HAP-1 (cell line): ENCODE data around the gene PRICKLE4.

ENCODE experiments used
- DNase-seq, 2 experiments: peaks; one replicate each; pipeline ENCODE4 v3.0.0-alpha.2; 2016 to 2020; ENCODE audit warnings: low spot score in 2 of 2
- H3K27me3 ChIP-seq: fragments of 250-450 bp; sonication (Bioruptor Pico); 2 replicates; pipeline ENCODE4 v1.5.1; 2020; ENCODE audit warnings: low read depth, mild to moderate bottlenecking, moderate library complexity
- H3K36me3 ChIP-seq: fragments of 250-450 bp; sonication (Bioruptor Pico); replicated peaks from 2 replicates; pipeline ENCODE4 v1.5.1; 2020; ENCODE audit warnings: mild to moderate bottlenecking
- H3K4me1 ChIP-seq: fragments of 250-450 bp; sonication (Bioruptor Pico); 2 replicates; pipeline ENCODE4 v1.5.1; 2020; ENCODE audit warnings: mild to moderate bottlenecking
- H3K4me3 ChIP-seq: fragments of 250-450 bp; sonication (Bioruptor Pico); 2 replicates; pipeline ENCODE4 v1.5.1; 2020; ENCODE audit warnings: mild to moderate bottlenecking, moderate library complexity
- H3K9me3 ChIP-seq: fragments of 250-450 bp; sonication (Bioruptor Pico); 2 replicates; pipeline ENCODE4 v1.5.1; 2020; ENCODE audit warnings: mild to moderate bottlenecking, moderate library complexity
- in situ Hi-C: fragments of 300-500 bp; cut with MboI; formaldehyde crosslinking; loops from 3 replicates; pipeline ENCODE4 v1.14.3; 2020; ENCODE audit warnings: low sequenced_read_pairs, inconsistent platforms, mixed read lengths

The PRICKLE4 gene

DNA sequence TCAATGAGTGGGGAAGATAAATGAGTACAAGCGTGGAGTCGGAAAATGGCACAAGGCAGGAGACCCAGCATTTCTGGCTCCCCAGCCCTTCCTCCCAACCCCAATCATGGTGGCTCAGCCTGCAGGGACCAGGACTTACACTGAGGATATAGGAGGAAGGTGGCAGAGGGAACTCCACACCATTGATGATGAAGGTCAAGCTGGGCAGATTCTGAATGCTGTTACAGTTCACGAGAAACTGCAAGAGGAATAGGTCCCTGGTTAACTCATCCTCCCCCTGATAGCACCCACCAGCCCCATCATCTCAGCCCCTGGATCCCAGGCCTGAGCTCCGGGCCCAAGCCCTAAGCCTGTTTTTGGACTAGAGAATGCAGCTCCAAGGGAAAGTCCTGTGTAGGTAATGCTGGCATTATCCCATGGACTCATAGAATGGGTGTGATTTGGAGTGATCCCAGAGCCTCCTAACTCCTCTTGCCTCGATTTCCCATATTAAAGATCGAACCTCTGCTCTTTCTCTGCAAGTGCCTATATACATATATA is 42.9 kb upstream of the PRICKLE4 start:
- Histone ChIP-seq H3K4me3 (no peak overlapping the region), H3K36me3 (no peaks in the 10 kb centered on the region), H3K4me1 (peaks cover 5% of the 10 kb centered on the region), H3K27me3 (no peaks in the 10 kb centered on the region), H3K9me3 (no peaks in the 10 kb centered on the region)
- in situ Hi-C loops, result no loop called here
- no peak for DNase-seq

GRCh38 chr6:41739041-41739440 is 41.5 kb upstream of the PRICKLE4 start:
- DNase-seq, result no peak
- Histone ChIP-seq H3K4me3 (no peak overlapping the region), H3K27me3 (no peaks in the 10 kb centered on the region), H3K36me3 (no peaks in the 10 kb centered on the region), H3K9me3 (no peaks in the 10 kb centered on the region), H3K4me1 (peaks cover 5% of the 10 kb centered on the region)
- in situ Hi-C loops, result no loop called here

DNA sequence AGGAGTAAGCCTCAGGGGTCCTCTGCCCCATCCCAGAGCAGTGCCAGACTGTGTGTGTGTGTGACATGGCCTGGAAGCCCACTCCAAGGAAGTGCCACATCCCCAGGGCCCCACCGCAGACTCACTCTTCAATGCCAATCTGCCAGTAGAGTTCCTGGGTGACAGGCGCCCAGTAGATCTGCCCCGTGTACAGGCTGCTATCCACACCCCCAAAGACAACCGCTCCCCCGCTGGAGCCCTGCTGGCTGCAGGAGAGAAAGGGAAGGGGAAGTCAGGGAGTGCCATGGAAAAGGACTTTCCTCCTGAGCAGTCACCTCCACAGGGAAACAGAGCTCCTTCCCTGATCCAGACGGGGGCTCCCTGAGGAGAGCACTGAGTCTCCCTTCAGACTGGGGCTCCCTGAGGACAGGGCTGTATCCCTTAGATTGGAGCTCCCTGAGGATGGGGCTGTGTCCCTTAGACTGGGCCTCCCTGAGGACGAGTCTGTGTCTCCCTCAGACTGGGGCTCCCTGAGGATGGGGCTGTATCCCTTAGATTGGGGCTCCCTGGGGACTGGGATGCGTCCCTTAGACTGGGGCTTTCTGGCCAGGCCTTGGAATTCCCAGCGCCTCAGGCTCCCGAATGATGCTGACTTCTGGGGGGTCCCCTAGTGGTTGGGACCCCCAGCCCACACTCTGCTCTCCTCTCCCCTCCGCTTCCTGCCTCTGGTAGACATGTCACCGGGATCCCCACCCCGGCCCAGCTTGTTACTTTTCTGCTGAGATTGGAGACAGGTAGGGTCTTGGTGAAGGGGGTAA is 40.0 kb upstream of the PRICKLE4 start:
- no peak overlapping the region for H3K4me3 ChIP-seq
- no peaks in the 10 kb centered on the region for H3K9me3 ChIP-seq
- in situ Hi-C loops, result no loop called here
- peaks cover 5% of the 10 kb centered on the region for H3K4me1 ChIP-seq
- H3K36me3 ChIP-seq, result no peaks in the 10 kb centered on the region
- no peaks in the 10 kb centered on the region for H3K27me3 ChIP-seq
- no peak for DNase-seq

GRCh38 chr6:41741625-41742490 is 38.7 kb upstream of the PRICKLE4 start:
- H3K9me3 ChIP-seq, result no peaks in the 10 kb centered on the region
- H3K36me3 ChIP-seq, result no peaks in the 10 kb centered on the region
- no peak overlapping the region for H3K4me3 ChIP-seq
- in situ Hi-C loops, result no loop called here
- H3K4me1 ChIP-seq, result no peaks in the 10 kb centered on the region
- no peaks in the 10 kb centered on the region for H3K27me3 ChIP-seq
- DNase-seq, result no peak

DNA sequence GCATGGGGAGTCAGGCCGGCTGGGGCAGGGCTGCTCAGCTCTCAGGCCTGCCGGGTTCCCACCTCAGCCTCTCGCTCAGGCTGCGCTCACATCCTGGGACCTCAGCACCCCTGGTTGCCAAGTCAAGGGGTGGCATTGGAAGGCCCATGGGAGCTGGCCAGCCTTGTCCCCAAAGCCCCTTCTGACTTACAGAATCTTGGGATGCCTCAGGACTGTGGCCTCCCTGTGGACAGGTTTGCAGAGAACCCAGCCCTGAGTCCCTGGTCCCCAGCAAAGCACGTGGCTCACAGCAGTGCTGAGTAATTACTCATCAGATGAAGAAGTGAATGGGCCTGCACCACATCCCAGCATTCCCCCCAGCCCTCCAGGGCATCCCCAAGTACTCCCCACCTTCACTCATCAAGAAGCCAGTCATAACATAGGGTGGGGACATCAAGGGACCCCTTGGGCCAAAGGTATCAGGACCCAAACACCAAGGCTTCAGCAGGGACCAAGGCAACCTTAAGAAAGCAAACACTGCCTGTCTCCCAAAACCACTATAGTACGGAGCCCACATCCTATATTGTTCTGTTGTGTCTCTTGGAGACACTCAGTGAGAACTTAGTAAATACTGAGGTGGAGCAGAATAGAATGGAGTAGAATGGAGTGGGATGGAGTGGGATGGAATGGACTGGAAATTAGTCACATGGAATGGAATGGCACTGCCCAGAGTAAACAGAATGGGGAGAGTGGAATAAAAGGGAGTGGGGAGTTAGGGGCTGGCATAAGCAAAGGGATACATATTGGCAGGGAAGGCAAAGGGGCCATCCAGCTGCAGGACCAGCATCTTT is 37.0 kb upstream of the PRICKLE4 start:
- Histone ChIP-seq H3K4me3 (no peak overlapping the region), H3K27me3 (no peaks in the 10 kb centered on the region), H3K4me1 (no peaks in the 10 kb centered on the region), H3K36me3 (no peaks in the 10 kb centered on the region), H3K9me3 (no peaks in the 10 kb centered on the region)
- DNase-seq, result no peak
- in situ Hi-C loops, result no loop called here

- no peak for DNase-seq
- Histone ChIP-seq H3K27me3 (no peaks in the 10 kb centered on the region), H3K4me3 (no peak overlapping the region), H3K4me1 (no peaks in the 10 kb centered on the region), H3K36me3 (no peaks in the 10 kb centered on the region), H3K9me3 (no peaks in the 10 kb centered on the region)
- in situ Hi-C loops, result no loop called here
Observed at GRCh38 chr6:41744236-41744787, 36.3 kb upstream of the PRICKLE4 start.

DNA sequence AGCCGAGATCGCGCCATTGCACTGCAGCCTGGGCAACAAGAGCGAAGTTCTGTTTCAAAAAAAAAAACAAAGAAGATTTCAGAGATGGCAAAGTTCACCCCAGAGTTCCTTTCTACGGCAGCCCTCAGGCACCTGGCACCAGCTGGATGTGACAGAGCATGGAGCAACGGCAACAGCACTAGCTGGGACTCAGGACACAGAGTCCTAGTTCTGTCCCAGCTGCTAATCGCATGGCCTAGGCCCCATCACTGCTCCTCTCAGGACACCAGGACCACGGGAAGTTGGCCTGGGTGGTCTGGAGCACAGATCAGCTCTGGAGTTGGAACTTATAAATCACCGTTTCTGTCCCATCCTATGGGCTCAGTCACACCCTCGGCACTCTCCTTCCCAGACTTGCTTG is 34.5 kb upstream of the PRICKLE4 start:
- no peaks in the 10 kb centered on the region for H3K9me3 ChIP-seq
- no peaks in the 10 kb centered on the region for H3K27me3 ChIP-seq
- H3K4me1 ChIP-seq, result no peaks in the 10 kb centered on the region
- DNase-seq, result no peak
- no peak overlapping the region for H3K4me3 ChIP-seq
- in situ Hi-C loops, result no loop called here
- no peaks in the 10 kb centered on the region for H3K36me3 ChIP-seq

DNA sequence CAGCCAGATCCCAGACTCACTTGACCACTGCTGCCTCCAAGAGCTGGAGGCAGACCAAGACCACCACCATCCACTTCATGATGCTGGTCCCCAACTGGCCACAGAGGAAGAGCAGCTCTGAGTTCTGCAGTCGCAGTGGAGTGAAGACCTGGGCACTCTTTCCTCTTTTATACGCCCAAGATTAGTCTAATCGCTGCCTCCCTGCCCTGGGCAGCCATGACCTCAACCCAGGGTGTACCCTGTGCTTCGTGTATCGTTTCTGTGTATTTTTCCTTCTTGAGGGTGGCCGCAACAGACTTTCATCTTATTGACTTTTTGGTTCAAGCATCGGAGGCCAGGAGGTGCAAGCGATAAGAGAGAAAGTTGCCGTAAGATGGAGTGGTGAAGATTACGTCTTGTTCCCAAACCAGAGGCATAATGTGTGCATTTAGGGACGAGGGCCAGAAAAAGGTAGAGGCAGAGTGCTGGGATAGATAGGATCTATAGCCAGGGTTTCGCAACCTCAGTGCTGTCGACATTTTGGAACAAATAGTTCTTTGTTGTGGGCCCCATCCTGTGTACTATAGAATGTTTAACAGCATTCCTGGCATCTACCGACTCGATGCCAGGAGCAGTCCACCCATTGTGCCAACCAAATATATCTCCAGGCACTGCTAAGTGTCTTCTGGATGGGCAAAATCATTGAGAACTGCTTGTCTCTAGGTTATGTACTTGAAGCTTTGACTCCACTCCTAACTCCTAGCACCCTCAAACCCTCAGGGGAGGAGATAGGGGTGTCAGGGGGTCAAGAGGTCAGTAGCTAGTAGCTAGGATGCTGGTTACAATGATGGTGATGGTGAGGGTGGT is 33.1 kb upstream of the PRICKLE4 start, which contains the start of gene PGC:
TSS of gene PGC (minus strand) at position 142 of the 846 bp plus-strand sequence. CDS start at position 79, 63 bp downstream.
- Histone ChIP-seq H3K36me3 (no peaks in the 10 kb centered on the region), H3K4me3 (no peak within 1 kb of the TSS)

DNA sequence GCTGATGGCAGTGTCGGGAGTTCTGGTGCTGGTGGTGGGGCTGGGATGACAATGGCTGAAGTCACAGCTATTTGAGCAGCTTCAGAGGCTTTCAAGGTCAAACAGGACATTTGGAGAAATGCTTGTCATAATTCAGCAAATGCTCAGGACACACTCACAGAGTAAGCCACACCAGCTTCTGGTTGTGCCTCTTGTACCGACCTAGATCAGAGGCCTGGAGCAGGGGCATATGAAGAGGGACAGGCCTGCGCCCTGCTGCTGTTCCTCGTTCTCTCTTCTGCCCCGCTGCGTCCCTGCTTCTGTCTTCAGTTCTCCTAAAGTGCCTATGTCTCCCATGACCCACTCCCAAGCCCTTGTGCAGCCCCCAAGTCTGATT is 32.5 kb upstream of the PRICKLE4 start:
- no peak for DNase-seq
- in situ Hi-C loops, result no loop called here

More for the DNA sequence above, 33.1 kb upstream of the PRICKLE4 start, which contains the start of gene PGC:
- DNase-seq, result no peak
- Histone ChIP-seq H3K9me3 (no peaks in the 10 kb centered on the region), H3K27me3 (no peaks in the 10 kb centered on the region), H3K4me1 (no peaks in the 10 kb centered on the region)
- in situ Hi-C loops, result no loop called here

DNA sequence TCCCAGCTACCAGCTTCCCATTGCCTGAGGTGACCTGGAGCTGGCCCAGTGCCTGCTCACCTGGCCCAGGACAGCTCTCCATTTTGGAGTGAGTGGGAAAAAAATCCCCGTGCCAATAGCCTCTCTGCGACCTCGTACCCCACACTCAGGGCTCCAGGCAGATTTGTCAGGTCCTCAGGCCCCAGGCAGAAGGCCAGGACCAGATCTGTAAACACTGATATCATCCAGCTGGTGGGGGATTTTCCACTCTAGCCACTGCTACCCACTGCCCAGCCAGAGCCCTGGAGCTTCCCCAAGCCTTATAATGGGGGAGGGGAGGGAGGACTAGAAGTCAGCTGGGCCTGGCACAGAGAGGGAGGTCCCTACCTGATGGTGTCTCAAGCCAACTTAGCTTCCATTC is 32.0 kb upstream of the PRICKLE4 start:
- H3K4me1 ChIP-seq, result no peaks in the 10 kb centered on the region
- no peaks in the 10 kb centered on the region for H3K36me3 ChIP-seq
- in situ Hi-C loops, result no loop called here
- no peak for DNase-seq
- no peaks in the 10 kb centered on the region for H3K9me3 ChIP-seq
- H3K27me3 ChIP-seq, result peaks cover 4% of the 10 kb centered on the region; the same call in 1 of the 2 replicates
- no peak overlapping the region for H3K4me3 ChIP-seq

More for the DNA sequence above, 32.5 kb upstream of the PRICKLE4 start:
- Histone ChIP-seq H3K4me3 (no peak overlapping the region), H3K27me3 (no peaks in the 10 kb centered on the region; the same call in 1 of the 2 replicates), H3K9me3 (no peaks in the 10 kb centered on the region), H3K36me3 (no peaks in the 10 kb centered on the region), H3K4me1 (no peaks in the 10 kb centered on the region)

GRCh38 chr6:41750374-41750773 is 30.2 kb upstream of the PRICKLE4 start:
- DNase-seq, result no peak

DNA sequence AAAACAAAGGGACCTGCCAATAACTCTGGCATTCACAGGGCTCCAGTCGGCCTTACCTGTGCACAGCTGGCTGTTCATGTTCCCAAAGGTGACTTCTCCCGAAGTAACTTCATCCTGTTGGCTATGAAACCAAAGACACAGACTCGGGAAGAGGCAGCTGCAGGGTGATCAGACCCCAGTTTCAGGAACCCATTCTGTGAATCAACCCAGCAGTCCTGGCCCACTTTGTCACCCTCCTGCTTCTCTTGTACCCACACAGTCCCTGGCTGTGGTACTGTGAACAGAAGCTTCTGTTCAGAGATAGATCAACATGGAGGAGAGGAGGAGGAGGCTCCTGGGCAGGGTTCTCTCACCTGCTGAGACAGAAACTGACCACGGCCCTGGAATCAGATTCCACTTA is 24.7 kb upstream of the PRICKLE4 start:
- in situ Hi-C loops, result no loop called here
- Histone ChIP-seq H3K9me3 (no peaks in the 10 kb centered on the region), H3K36me3 (no peaks in the 10 kb centered on the region), H3K27me3 (peaks cover 13% of the 10 kb centered on the region), H3K4me3 (no peak overlapping the region), H3K4me1 (no peaks in the 10 kb centered on the region)
- no peak for DNase-seq

More at GRCh38 chr6:41750374-41750773, 30.2 kb upstream of the PRICKLE4 start:
- Histone ChIP-seq H3K36me3 (no peaks in the 10 kb centered on the region), H3K27me3 (peaks cover 13% of the 10 kb centered on the region), H3K4me3 (no peak overlapping the region), H3K9me3 (no peaks in the 10 kb centered on the region), H3K4me1 (no peaks in the 10 kb centered on the region)
- in situ Hi-C loops, result no loop called here
